Right kidney (tissue), 1 donor: ENCODE results near the gene MYH9.
A peak's percentile ranks its signal among the peaks of the same experiment; 100 is the strongest.

Experiments
- DNase-seq: peaks from one replicate; pipeline ENCODE4 v3.0.0-alpha.2; 2016

The MYH9 gene

GRCh38 chr22:36386900-36387708 is 663 bp downstream of the MYH9 start:
- DNase-seq: peak; percentile 72

DNA sequence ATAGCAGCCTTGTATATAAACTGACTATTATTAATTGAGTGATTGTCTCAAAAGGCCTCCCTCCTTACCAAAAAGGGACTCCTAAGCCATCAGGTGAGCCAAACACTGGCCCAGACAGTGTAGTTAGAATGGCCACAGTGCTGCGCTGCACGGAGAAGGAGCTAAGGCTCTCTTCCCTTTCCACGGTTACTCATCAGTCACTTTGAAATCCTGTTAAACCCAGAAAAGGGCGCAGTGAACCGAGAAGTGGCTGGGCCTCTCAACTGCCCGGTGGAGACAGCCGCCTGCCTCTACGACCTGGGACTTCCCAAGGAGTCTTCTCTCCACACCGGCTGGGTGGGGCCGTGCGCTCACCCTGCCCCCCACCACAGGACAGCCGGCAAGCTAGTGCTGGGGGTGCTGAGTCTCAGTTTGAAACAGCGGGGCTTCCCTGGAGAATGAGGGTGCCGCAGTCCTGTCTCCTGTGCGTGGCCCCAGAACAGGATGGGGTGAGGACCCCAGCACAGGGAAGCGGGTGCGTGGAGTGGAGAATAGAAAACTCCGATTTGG is 1.3 kb downstream of the MYH9 start:
- peak; percentile 74 for DNase-seq

DNA sequence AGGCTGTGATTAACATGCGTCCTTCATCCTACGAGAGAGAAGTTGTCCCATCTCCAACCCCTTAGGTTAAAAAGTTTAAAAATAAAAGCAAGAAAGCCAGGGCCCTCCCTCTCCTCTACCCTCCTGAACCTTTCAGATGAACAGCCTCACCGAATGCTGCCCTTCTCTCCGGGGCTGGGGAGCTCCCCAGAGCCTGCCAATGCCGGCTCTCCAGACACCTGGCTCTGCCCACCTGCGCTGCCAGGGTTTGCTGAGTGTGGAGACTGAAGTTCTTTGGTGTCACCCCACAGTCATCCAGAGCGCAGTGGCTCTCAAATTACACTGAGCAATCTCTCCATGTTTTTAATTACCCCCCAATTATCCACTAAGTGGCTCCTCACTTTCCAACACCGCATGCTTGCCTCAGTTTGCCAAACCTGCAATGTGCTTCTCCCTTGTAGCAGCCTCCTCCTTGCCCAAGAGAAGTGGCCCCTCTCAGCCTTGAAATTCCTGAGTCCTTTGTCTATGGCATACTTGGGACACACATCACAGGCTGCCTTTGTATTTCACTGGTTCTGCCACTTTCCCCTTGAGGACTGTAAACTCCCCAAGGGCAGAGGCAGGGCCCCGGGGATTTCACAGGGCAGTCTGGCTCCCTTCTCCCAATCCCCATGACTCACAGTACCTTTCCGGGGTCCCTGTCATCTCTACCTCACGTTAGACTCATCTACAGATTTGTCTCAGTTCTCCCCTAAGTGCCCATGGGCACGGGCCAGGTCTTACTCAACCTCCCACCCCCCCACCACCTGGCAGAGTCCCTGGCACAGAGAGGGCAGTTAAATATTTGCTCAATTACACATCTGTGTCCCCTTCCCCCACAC is 2.0 kb downstream of the MYH9 start:
- DNase-seq: peak; percentile 68

GRCh38 chr22:36384766-36385481 is 2.8 kb downstream of the MYH9 start:
- no peak for DNase-seq

DNA sequence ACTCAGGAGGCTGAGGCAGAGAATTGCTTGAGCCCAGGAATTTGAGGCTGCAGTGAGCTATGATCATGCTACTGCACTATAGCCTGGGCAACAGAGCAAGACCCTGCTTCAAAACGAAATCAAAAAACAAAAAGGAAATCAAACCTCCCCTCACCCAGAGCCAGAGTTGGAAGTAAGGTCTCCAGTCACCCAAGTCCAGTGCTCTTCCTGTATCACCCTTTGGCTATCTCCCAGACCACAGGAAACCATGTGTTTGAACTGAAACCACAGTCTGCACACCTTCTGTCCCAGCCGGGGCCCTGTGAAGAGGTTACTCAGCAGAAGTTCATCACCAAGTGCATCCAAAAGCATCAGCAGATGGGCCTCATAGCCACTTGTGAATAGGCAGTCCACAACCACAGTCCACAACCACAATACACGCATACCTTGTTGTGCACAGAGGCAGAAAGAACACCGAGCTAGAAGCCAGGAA is 4.6 kb downstream of the MYH9 start:
- no peak for DNase-seq

GRCh38 chr22:36381513-36382128 is 6.1 kb downstream of the MYH9 start:
- DNase-seq: no peak

- DNase-seq: no peak
These were observed 8.0 kb downstream of the MYH9 start for GRCh38 chr22:36379593-36380361.

DNA sequence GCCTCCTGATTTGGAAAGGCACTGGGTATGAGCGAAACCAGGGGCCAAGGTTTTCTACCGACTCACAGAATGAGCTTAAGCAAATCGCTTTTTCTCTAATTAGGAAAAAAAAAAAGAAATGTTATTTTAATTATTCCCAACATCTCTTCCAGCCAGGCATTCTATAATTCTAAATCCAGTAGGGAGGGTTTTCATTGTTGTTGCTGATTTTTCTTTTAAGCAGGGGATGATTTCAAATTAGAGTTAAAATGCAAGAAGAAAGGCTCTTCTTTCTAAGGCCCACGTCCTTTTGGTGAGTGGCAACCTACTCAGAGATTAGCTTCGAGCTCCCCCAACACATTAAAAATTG is 8.9 kb downstream of the MYH9 start:
- DNase-seq: no peak

DNA sequence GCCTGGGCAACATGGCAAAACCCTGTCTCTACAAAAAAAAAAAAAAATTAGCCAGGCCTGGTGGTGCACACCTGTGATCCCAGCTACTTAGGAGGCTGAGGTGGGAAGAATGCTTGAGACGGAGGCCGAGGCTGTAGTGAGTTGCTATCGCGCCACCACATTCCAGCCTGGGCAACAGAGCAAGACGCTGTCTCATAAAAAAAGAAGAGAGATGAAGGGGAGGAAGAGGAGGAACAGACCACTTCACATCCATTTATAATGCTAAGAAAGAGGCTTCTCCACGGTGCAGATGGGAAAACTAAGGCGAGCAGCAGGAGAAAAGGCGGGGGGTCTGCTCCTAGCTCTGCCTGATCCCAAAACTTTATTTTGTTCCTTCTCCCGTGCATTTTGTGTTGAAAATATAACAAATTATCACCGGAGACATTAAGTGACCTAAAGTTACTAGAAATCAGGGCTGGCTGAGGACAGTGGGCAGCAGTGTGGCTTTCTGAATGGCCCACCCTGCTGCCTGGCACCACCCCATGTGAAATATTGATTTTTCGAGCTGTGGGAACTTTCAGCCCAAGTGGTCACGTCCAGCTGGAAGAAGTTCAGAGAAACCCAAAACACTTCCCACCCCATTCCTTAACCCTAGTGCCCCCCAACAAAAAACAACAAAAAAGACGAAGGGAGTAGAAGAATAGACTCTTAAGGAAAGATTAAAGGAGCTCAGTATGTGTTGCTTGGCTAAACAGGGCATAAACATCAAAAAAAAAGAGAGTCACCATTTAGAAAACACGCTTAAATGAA is 9.5 kb downstream of the MYH9 start:
- DNase-seq: no peak

DNA sequence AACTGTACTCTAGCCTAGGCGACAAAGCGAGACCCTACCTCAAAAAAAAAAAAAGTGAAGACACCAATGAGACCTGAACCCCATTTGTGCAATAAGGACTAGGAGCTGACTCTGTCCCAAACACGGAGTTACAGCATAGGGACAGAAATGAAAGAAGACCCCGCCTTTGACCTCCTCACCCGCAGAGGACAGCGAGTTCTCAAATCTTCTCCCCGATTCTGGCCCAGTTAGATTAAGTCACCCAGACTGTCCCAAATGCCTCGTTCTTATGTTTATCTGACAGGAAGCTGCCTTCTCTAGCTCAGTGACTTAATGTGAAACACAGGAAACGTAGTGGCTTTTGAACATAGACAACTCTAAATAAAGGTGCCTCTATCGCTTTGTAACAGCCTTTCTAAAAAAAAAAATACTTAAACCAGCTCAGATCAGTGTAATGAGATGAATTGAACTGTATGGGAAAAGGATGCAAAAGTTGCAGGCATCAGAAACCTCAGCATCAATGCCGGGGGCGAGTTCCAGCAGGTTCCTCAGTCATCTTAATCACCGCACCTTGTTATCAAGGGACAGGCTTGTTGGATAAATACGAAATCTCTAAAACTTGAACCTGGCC is 10.6 kb downstream of the MYH9 start:
- no peak for DNase-seq

GRCh38 chr22:36376265-36376664 is 11.5 kb downstream of the MYH9 start:
- DNase-seq: no peak

GRCh38 chr22:36375071-36375980 is 12.4 kb downstream of the MYH9 start:
- DNase-seq: no peak

GRCh38 chr22:36374603-36375024 is 13.2 kb downstream of the MYH9 start:
- no peak for DNase-seq

DNA sequence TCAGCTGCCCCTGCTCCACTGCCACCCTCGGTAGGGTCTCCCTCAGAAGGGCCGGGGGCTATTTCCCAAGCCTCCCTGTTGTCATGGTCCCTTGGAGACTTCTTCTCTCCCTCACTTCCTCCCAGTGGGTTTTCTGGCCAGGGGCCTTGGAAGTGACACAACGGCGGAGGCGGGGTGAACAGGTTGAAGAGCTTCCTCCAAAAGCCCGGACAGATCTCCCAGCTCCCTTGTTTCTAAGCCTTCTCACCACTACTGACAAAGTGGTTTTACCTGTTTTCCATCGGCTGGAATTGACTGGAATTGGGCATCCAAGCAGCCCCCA is 14.5 kb downstream of the MYH9 start:
- peak; percentile 9 for DNase-seq

DNA sequence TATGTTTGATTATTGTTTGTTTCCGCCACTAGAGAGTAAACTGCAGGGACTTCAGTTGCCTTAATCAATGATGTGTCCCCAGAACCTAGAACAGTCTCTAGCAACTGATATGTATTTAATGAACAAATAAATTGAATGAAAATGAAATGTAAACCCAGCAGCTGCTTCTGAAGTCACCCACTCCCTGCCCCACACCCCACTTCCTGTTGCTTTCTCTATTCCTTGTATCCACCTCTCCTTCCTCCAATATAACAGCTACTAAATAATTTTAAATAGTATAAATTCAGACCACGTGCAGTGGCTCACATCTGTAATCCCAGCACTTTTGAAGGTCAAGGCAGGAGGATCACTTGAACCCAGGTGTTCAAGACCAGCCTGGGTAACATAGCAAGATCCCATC is 15.8 kb downstream of the MYH9 start:
- DNase-seq: no peak

DNA sequence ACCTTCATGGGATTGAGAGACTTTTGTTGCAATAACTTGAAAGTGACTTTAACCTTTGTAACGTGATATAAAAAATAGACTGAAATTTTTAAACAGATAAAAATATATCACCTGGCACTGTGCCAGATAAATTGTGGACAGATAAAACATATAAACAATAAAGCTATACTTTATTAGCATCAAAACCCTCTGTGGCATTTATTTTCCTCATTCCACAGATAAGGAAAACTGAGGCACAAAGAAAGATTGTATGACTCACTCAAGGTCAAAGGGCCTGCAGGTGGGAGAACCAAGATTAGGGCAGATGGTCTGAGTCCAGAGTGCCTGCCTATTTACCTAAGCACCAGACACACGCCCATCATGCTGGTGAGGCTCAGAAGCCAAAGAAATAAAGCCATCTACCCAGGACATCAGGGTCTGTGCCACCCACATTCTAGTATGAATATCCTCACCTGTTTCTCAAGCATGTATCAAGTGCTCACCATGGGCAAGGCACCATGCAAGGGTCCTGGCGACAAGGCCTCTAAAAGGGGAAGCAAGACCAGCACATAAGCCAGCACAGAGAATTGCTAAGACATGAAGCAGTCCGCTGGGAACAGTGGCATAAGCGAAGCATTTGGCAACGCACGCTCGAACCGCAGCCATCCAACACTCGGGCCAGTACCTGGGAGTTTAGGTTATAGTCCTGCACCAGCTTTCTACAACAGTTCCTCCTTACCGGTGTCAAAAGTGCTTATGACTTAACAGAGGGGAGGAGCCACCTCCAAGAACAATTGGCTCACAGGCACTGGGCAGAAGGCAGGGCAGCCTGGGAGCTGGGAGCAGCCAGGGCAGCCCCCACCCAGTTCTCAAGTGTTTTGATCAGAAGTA is 17.6 kb downstream of the MYH9 start:
- DNase-seq: peak; percentile 61

- peak; percentile 35 for DNase-seq
These were observed 18.5 kb downstream of the MYH9 start for GRCh38 chr22:36369004-36369921.
